Anterior cingulate cortex (tissue), 58 donors: Measurements from ENCODE around the gene TNFSF13.

Source experiments
- DNase-seq, 58 donors: peaks; one replicate each; lab custom pipeline; 2025; lab: John Stamatoyannopoulos, UW

TNFSF13 gene

GRCh38 chr17:7558544-7559319, at the start of gene TNFSF13:
Gene TNFSF13 (plus strand): TSS chr17:7558750. CDS start chr17:7559040, 290 bp downstream.
- DNase-seq = peak in 20 of 58 donors; percentile 10 to 79 (median 55)

DNA sequence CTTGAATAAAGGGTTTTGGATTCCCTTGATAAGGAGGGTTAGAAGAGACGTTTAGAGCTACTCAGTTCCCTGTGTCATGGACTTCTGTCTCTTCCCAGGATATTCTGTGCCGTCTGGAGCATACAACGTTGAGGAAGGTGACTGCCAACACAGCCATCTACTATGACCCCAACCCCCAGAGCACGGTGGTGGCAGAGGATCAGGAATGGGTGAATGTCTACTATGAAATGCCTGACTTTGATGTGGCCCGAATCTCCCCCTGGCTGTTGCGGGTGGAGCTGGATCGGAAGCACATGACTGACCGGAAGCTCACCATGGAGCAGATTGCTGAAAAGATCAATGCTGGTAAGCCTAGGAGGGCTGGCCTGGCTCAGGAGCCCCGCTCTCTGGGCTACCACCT, 49.7 kb upstream of the TNFSF13 start:
- DNase-seq = no peak

GRCh38 chr17:7509937-7510336, 48.6 kb upstream of the TNFSF13 start:
- no peak for DNase-seq

- DNase-seq = no peak
Measured at GRCh38 chr17:7511108-7511507, 47.4 kb upstream of the TNFSF13 start.

DNA sequence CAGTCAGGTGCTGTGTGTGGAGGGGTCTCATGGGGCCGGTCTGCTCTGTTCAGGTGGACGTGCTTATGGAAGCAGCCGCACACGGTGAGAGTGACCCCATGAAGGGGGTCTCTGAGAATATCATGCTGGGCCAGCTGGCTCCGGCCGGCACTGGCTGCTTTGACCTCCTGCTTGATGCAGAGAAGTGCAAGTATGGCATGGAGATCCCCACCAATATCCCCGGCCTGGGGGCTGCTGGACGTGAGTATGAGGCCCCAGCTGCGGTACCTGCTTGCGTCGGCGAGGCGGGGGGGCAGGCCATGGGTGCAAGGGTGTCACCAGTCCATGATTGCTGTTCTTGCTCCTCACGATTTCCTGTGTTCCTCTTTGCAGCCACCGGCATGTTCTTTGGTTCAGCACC, 46.4 kb upstream of the TNFSF13 start:
- no peak for DNase-seq

- no peak for DNase-seq
Measured at GRCh38 chr17:7512824-7513540, 45.6 kb upstream of the TNFSF13 start.

DNA sequence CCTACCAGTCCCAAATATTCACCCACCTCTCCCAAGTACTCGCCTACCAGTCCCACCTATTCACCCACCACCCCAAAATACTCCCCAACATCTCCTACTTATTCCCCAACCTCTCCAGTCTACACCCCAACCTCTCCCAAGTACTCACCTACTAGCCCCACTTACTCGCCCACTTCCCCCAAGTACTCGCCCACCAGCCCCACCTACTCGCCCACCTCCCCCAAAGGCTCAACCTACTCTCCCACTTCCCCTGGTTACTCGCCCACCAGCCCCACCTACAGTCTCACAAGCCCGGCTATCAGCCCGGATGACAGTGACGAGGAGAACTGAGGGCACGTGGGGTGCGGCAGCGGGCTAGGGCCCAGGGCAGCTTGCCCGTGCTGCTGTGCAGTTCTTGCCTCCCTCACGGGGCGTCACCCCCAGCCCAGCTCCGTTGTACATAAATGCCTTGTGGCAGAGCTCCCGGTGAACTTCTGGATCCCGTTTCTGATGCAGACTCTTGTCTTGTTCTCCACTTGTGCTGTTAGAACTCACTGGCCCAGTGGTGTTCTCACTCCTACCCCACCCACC, 44.6 kb upstream of the TNFSF13 start:
- peak in 1 of 58 donors; percentile 5 for DNase-seq

DNA sequence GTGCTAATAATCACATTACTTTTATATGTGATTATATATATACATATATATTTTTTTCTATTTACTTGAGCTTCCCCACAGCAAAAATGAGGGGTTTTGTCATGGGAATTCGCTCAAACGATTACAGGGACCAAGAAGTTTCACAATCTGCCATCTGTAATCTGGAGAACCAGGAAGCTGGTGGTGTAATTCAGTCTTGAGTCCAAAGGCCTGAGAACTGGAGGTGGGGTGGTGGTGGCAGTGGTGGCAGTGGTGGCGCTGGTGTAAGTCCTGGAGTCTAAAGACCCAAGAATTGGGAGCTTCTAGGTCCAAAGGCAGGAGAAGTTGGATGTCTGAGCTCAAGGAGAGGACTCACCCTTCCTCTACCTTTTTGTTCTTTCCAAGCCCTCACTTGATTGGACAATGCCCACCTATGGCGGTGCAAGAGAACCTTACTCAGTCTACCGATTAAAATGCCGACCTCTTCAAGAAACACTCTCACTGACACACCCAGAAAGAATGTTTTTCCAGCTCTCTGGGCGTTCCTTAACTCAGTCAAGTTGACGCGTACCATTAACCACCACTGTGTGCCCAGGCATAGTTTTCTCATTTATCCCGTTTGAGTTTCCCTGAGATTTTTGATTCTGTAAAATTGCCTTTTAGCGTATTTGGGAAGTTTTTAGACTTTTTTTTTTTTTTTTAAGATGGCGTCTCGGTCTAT, 42.5 kb upstream of the TNFSF13 start:
- DNase-seq = no peak

DNA sequence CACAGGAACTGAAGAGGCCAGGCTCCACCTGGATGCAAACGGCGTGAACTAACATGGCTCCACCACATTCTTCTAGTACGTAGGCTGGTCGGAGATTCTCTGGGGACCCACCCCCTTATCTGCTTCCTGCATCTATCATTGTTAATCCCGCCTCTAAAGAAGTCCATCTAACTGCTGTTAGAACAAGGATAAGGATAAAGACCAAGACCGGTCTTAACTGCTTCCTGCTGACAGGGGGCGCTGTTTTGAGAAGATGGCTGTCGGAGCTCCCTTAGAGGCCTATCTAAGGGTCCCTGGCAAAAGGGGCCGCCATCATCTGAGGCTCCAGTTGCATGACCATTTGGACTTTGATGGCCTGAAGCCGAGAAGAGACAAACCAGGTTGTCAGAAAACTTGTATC, 35.5 kb upstream of the TNFSF13 start:
- no peak for DNase-seq

GRCh38 chr17:7528842-7529241, 29.7 kb upstream of the TNFSF13 start:
- DNase-seq = no peak

- no peak for DNase-seq
Measured at GRCh38 chr17:7530023-7530900, 28.3 kb upstream of the TNFSF13 start.

DNA sequence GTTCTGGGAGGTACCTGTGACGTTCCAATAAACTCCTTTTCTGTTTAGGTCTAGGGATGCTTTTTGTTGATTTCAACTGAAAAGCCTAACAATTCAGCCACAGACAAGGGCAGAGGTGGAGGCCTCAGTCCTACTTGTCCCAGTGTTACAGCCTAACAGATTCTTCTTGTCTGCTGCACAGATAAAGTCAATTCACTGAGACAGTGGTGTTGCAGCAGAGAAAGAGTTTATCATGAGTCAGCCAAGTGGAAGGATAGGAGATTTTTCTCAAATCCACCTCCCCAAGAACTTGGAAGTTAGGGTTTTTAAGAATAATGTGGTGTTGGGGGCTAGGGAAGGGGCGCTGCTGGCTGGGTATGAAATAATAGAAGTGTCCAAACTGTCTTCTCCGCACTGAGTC, 20.5 kb upstream of the TNFSF13 start:
- DNase-seq = no peak

DNA sequence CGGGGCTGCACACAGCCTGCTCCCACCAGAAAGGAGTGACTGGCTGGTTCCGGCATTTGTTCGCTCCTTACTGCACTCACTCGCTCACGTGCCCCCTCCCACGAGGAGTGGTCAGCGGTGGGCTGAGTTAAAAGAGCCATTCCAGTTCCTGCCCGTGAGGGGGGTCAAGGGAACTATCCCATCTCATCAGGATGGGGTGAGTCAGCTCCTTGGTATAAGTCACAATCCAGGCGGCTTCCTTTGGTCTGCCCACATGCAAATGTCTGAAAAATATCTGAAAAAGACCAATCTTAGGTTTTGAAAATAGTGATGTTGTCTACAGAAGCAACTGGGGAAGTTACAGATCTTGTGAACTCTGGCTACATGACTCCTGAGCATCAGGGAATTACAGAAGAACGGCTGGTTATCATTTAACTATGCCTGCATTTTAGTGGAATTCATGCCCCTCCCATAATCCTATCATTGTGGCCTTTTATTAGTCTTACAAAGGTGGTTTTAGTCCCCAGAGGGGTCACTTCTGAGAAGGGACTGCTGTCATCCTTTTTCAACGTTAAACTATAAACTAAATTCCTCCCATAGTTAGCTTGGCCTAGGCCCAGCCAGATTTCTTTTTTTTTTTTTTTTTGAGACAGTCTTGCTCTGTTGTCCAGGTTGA, 19.5 kb upstream of the TNFSF13 start:
- DNase-seq = no peak

GRCh38 chr17:7541074-7541621, 17.4 kb upstream of the TNFSF13 start:
- no peak for DNase-seq

DNA sequence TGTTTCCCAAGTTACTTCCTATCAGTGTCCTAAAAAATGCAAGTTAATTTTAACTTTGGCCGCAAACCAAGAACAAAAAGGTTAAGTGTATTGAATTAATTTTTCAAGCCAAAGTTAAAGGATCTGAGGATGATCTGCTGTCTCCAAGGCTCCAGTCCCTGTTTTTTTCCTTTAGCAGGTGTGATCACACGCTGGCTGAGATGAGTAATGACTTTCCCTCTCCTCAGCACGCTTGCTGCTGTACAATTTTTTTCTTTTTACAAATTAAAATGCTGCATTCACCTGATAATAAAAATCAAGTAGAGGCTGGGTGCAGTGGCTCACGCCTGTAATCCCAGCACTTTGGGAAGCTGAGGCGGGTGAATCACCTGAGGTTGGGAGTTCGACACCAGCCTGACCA, 13.6 kb upstream of the TNFSF13 start:
- no peak for DNase-seq

DNA sequence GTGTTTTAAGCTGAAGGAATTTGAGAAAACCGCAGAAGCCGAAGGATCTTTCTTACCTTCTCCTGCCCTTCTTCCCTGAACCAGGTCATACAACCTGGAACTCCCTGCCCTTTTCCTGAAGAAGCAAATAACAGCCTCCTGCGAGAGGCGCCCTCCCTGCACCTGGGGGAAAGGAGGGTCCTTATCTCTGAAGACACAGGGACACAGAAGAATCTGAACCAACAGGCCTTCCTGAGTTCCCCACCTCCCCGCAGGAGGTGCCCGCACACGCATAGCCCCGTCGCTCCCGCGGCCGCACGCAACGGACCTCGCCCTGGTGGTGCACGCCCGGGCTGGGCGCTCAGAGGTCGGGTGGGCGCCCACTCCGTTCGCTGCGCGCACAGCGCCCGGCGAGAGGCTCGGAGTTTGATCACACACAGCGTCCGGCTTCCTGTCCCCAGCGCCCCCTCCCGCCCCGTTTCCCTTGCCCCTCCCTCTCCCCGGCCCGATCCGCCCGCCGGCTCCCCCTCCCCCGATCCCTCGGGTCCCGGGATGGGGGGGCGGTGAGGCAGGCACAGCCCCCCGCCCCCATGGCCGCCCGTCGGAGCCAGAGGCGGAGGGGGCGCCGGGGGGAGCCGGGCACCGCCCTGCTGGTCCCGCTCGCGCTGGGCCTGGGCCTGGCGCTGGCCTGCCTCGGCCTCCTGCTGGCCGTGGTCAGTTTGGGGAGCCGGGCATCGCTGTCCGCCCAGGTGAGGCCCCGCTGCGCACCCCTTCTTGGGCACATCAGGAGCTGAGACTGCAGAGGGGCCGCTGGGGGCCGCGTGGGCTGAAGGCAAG, 9.8 kb upstream of the TNFSF13 start, which contains the start of gene TNFSF12:
Gene TNFSF12 (plus strand): TSS at position 474 of the 816 bp plus-strand sequence. CDS start 96 bp downstream, at position 570.
- peak in 42 of 58 donors; percentile 13 to 71 (median 42) for DNase-seq

GRCh38 chr17:7549401-7550055, 9.0 kb upstream of the TNFSF13 start:
- DNase-seq = peak in 9 of 58 donors; percentile 16 to 73 (median 38)
